K562 (cell line): ENCODE results near the gene TOPORS. TPM values are rescaled to one million over a fixed set of nuclear protein-coding genes. Genes with fewer than 3 reads are reported as not detected.

Source experiments
- CHD7 ChIP-seq: fragments of 200-600 bp; sonication (generic); IDR thresholded peaks from one replicate; pipeline ENCODE4 v1.6.1; 2012; ENCODE audit warnings: mild to moderate bottlenecking, low read depth, low read length, inconsistent platforms
- RAD21 ChIP-seq, 2 experiments: fragments of 250-450 bp in 1 of 2; fragments of 450-650 bp in 1 of 2; sonication (Bioruptor Pico) in 1 of 2; formaldehyde crosslinking in 1 of 2; IDR thresholded peaks in 1 of 2; conservative IDR thresholded peaks in 1 of 2; 2 replicates each; pipeline versions ENCODE4 v1.4.0 to v1.8.0; 2020 to 2022; ENCODE audit warnings: mild to moderate bottlenecking in 2 of 2, moderate library complexity in 1 of 2
- REST ChIP-seq, 2 experiments: fragments of 450-650 bp; formaldehyde crosslinking in 1 of 2; IDR thresholded peaks; 2 replicates each; pipeline versions ENCODE4 v1.4.0 to v1.6.1; 2014 to 2020; ENCODE audit warnings: mild to moderate bottlenecking in 2 of 2, borderline replicate concordance in 1 of 2, low read depth in 1 of 2
- polyA plus RNA-seq, 8 experiments: library from polyadenylated mRNA; depleted of rRNA in 4 of 8; stranded (reverse) in 5 of 8; unstranded in 3 of 8; fragments of >200 nt; fragmentation: Nextera tagmentation in 2 of 8; fragmentation: Illumina TruSeq in 1 of 8; extraction: Ambion mirVana in 2 of 8; extraction: Trizol in 1 of 8; gene quantifications; 2 replicates each; pipeline versions ENCODE4 v1.2.1 to v1.2.3, GENCODE V29; 2011 to 2014; ENCODE audit warnings: inconsistent platforms in 1 of 8, missing spikeins in 1 of 8
- total RNA-seq, 7 experiments: library from RNA; depleted of rRNA in 6 of 7; stranded (reverse); fragments of >200 nt in 6 of 7; fragmentation: Illumina TruSeq in 2 of 7; extraction: Trizol in 2 of 7; gene quantifications; 2 replicates each; pipeline versions ENCODE4 v1.2.1 to v1.2.3, GENCODE V29; 2011 to 2021; ENCODE audit warnings: low replicate concordance in 1 of 7

TOPORS gene
- total and polyA plus RNA-seq, 9 of the 15 experiments (the other 6 are each of a cell fraction or from before 2014, with no cell fraction given): 4.3 to 19.6 (median 9.9) TPM

- peak; percentile 55; the same call in 1 of the 2 replicates for TF ChIP-seq REST (IDR thresholded peaks at IDR 0.05; ENCODE audit: borderline replicate concordance)
- TF ChIP-seq REST (CRISPR knock-in tag; IDR thresholded peaks at IDR 0.05; ENCODE audit: low read depth): no peak
- TF ChIP-seq RAD21 (CRISPR knock-in tag; conservative IDR thresholded peaks at IDR 0.05 in 1 of 2, IDR thresholded peaks at IDR 0.05 in 1 of 2): peak in 1 of 2 experiments; percentile 63; a peak in 3 of 4 replicates
- TF ChIP-seq CHD7: no peak
- TF ChIP-seq, all 486 proteins: peak for 4
Observed at GRCh38 chr9:32581512-32582143, 29.2 kb upstream of the TOPORS start (continued).
